ENCODE measurements around the gene NOTUM. TPM values are rescaled to one million over a fixed set of nuclear protein-coding genes. Genes with fewer than 3 reads are reported as not detected.

Gene NOTUM
- total and polyA plus RNA-seq, 2 donors (not counting 1 experiment from before 2014, with no cell fraction given): 0.02 to 0.50 TPM

DNA sequence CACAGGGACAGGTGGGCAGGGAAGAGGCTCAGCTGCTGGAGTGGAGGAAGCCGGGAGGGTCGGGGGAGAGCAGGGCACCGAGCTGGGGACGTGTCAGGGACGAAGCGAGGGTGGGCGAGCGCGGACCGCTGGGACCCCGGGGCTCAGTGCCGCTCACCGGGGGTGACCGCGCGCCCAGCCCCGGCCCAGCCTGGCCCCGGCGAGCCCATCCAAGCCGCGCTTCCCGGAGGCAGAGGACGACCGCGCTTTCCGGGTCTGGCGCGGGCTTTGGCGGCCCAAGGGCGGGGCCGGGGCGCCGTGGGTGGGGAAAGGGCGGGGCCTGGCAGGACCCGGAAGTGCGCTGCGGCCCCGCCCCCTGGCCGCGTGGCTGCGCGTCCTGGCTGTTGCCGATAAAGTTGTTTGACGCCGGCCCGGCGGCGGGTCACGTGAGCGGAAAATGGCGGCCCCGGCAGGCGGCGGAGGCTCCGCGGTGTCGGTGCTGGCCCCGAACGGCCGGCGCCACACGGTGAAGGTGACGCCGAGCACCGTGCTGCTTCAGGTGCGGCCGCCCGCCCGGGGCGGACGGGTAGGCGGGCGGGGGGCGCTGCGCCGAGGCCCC, 16.3 kb upstream of the NOTUM start, which contains the start of gene ASPSCR1:
Gene ASPSCR1 (plus strand): TSS at position 419 of the 598 bp plus-strand sequence. CDS start 18 bp downstream, at position 437.
- H3K27me3 ChIP-seq (ENCODE audit: control insufficient read depth, insufficient read depth, low read length): no peaks in the 10 kb centered on the region
- no peaks in the 10 kb centered on the region for H3K79me2 ChIP-seq (ENCODE audit: control insufficient read depth, insufficient read depth, low read length)
- H4K20me1 ChIP-seq (ENCODE audit: control insufficient read depth, extremely low read depth, insufficient read depth, low read length): no peaks in the 10 kb centered on the region
- H3K4me2 ChIP-seq (ENCODE audit: extremely low read depth, insufficient read depth, low read length): peak within 1 kb of the TSS; percentile 97
- H3K4me1 ChIP-seq (ENCODE audit: control insufficient read depth, extremely low read depth, insufficient read depth, low read length): no peaks in the 10 kb centered on the region
- peak within 1 kb of the TSS; percentile 70 to 88 (median 78) for H3K4me3 ChIP-seq (replicated peaks in 1 of 4; ENCODE audit: control extremely low read depth in 1 of 4, insufficient read depth in 1 of 4, low read depth in 3 of 4, low read length in 4 of 4)
- H3K27ac ChIP-seq (ENCODE audit: insufficient read depth, low read length): peak within 1 kb of the TSS; percentile 85
- H3K36me3 ChIP-seq (ENCODE audit: control insufficient read depth, insufficient read depth, low read length): peaks cover 1% of the 10 kb centered on the region
- DNase-seq (ENCODE audit: low read depth in 2 of 2): peak; percentile 85 to 91
- no peak for TF ChIP-seq EZH2 (IDR thresholded peaks at IDR 0.05; ENCODE audit: low read length, missing control alignments)
- TF ChIP-seq, protein P1, sequence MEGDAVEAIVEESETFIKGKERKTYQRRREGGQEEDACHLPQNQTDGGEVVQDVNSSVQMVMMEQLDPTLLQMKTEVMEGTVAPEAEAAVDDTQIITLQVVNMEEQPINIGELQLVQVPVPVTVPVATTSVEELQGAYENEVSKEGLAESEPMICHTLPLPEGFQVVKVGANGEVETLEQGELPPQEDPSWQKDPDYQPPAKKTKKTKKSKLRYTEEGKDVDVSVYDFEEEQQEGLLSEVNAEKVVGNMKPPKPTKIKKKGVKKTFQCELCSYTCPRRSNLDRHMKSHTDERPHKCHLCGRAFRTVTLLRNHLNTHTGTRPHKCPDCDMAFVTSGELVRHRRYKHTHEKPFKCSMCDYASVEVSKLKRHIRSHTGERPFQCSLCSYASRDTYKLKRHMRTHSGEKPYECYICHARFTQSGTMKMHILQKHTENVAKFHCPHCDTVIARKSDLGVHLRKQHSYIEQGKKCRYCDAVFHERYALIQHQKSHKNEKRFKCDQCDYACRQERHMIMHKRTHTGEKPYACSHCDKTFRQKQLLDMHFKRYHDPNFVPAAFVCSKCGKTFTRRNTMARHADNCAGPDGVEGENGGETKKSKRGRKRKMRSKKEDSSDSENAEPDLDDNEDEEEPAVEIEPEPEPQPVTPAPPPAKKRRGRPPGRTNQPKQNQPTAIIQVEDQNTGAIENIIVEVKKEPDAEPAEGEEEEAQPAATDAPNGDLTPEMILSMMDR (conservative IDR thresholded peaks at IDR 0.05 in 1 of 2, IDR thresholded peaks at IDR 0.05 in 1 of 2; ENCODE audit: low read depth in 1 of 2, low read length in 2 of 2): no peak
- peak within 1 kb of the TSS; percentile 85 for H2AFZ ChIP-seq (ENCODE audit: low read length)
- no peaks in the 10 kb centered on the region for H3K9me3 ChIP-seq (ENCODE audit: control insufficient read depth, insufficient read depth, low read depth, low read length)
- H3K9ac ChIP-seq (ENCODE audit: insufficient read depth, low read length): peak within 1 kb of the TSS; percentile 96

- Histone ChIP-seq H3K79me2 (ENCODE audit: control insufficient read depth, insufficient read depth, low read length) (no peaks in the 10 kb centered on the region), H3K9me3 (ENCODE audit: control insufficient read depth, insufficient read depth, low read depth, low read length) (no peaks in the 10 kb centered on the region), H4K20me1 (ENCODE audit: control insufficient read depth, extremely low read depth, insufficient read depth, low read length) (no peaks in the 10 kb centered on the region), H3K4me2 (ENCODE audit: extremely low read depth, insufficient read depth, low read length) (peak overlapping the region; percentile 97), H3K36me3 (ENCODE audit: control insufficient read depth, insufficient read depth, low read length) (peaks cover 1% of the 10 kb centered on the region), H2AFZ (ENCODE audit: low read length) (peak overlapping the region; percentile 85), H3K4me3 (replicated peaks in 1 of 4; ENCODE audit: control extremely low read depth in 1 of 4, insufficient read depth in 1 of 4, low read depth in 3 of 4, low read length in 4 of 4) (peak overlapping the region; percentile 60 to 84 (median 65)), H3K4me1 (ENCODE audit: control insufficient read depth, extremely low read depth, insufficient read depth, low read length) (no peaks in the 10 kb centered on the region), H3K27me3 (ENCODE audit: control insufficient read depth, insufficient read depth, low read length) (no peaks in the 10 kb centered on the region), H3K9ac (ENCODE audit: insufficient read depth, low read length) (peak overlapping the region; percentile 96), H3K27ac (ENCODE audit: insufficient read depth, low read length) (peak overlapping the region; percentile 85)
- peak in 1 of 2 donors; percentile 15 for DNase-seq (ENCODE audit: low read depth in 2 of 2)
- no peak for TF ChIP-seq EZH2 (IDR thresholded peaks at IDR 0.05; ENCODE audit: low read length, missing control alignments)
- TF ChIP-seq, protein P1 (conservative IDR thresholded peaks at IDR 0.05 in 1 of 2, IDR thresholded peaks at IDR 0.05 in 1 of 2; ENCODE audit: low read depth in 1 of 2, low read length in 2 of 2): no peak
Observed at GRCh38 chr17:81976332-81977210, 15.6 kb upstream of the NOTUM start.

GRCh38 chr17:81973432-81973831, 12.4 kb upstream of the NOTUM start:
- no peak overlapping the region for H2AFZ ChIP-seq (ENCODE audit: low read length)
- no peak for DNase-seq (ENCODE audit: low read depth in 2 of 2)
- H3K36me3 ChIP-seq (ENCODE audit: control insufficient read depth, insufficient read depth, low read length): no peaks in the 10 kb centered on the region
- H3K27ac ChIP-seq (ENCODE audit: insufficient read depth, low read length): no peak overlapping the region
- no peaks in the 10 kb centered on the region for H3K4me1 ChIP-seq (ENCODE audit: control insufficient read depth, extremely low read depth, insufficient read depth, low read length)
- TF ChIP-seq EZH2 (IDR thresholded peaks at IDR 0.05; ENCODE audit: low read length, missing control alignments): no peak
- TF ChIP-seq, protein P1 (conservative IDR thresholded peaks at IDR 0.05 in 1 of 2, IDR thresholded peaks at IDR 0.05 in 1 of 2; ENCODE audit: low read depth in 1 of 2, low read length in 2 of 2): no peak
- no peak overlapping the region for H3K4me3 ChIP-seq (replicated peaks in 1 of 4; ENCODE audit: control extremely low read depth in 1 of 4, insufficient read depth in 1 of 4, low read depth in 3 of 4, low read length in 4 of 4)
- no peak overlapping the region for H3K4me2 ChIP-seq (ENCODE audit: extremely low read depth, insufficient read depth, low read length)
- no peaks in the 10 kb centered on the region for H4K20me1 ChIP-seq (ENCODE audit: control insufficient read depth, extremely low read depth, insufficient read depth, low read length)
- no peaks in the 10 kb centered on the region for H3K27me3 ChIP-seq (ENCODE audit: control insufficient read depth, insufficient read depth, low read length)
- no peaks in the 10 kb centered on the region for H3K9me3 ChIP-seq (ENCODE audit: control insufficient read depth, insufficient read depth, low read depth, low read length)
- H3K9ac ChIP-seq (ENCODE audit: insufficient read depth, low read length): no peak overlapping the region
- no peaks in the 10 kb centered on the region for H3K79me2 ChIP-seq (ENCODE audit: control insufficient read depth, insufficient read depth, low read length)
